Measurements from ENCODE around the gene ZNF678.

DNA sequence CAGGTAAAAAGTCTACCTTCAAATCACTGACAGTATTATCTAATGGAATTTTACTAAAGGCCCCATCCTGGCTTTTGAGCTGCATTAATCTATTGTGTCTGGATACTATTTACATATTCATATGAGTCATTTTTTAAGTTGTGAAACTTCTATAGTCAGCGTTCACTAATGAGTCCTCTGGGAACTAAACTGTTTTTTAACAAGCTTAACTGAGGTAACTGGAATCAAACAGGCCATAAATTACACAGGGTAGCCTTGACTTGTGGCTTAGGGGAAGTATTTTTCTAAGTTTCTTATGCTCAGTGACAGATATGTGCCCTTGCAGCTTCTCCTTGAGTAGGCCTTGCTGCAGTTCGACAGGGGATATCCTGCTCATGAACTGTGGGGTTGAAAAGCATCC, 102.9 kb downstream of the ZNF678 start:
- TF ChIP-seq, protein P1, sequence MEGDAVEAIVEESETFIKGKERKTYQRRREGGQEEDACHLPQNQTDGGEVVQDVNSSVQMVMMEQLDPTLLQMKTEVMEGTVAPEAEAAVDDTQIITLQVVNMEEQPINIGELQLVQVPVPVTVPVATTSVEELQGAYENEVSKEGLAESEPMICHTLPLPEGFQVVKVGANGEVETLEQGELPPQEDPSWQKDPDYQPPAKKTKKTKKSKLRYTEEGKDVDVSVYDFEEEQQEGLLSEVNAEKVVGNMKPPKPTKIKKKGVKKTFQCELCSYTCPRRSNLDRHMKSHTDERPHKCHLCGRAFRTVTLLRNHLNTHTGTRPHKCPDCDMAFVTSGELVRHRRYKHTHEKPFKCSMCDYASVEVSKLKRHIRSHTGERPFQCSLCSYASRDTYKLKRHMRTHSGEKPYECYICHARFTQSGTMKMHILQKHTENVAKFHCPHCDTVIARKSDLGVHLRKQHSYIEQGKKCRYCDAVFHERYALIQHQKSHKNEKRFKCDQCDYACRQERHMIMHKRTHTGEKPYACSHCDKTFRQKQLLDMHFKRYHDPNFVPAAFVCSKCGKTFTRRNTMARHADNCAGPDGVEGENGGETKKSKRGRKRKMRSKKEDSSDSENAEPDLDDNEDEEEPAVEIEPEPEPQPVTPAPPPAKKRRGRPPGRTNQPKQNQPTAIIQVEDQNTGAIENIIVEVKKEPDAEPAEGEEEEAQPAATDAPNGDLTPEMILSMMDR (IDR thresholded peaks at IDR 0.05): no peak
- no peak for TF ChIP-seq EZH2 (IDR thresholded peaks at IDR 0.05; ENCODE audit: borderline replicate concordance, insufficient read depth, low read depth, low read length, poor library complexity, severe bottlenecking)

Measured in B cell (primary cell).